HG03432 (cell line): Measurements from ENCODE around the gene FTO.

ENCODE experiments used
- ATAC-seq: cut with Tn5 transposase; IDR thresholded peaks from one replicate; pipeline ENCODE4 v1.9.1; 2021; ENCODE audit warnings: mild to moderate bottlenecking, moderate library complexity; ENCODE audit not compliant: unreplicated experiment

FTO gene

GRCh38 chr16:54067322-54068065, 363.5 kb downstream of the FTO start:
- ATAC-seq = no peak

GRCh38 chr16:54068212-54068611, 364.3 kb downstream of the FTO start:
- ATAC-seq = no peak

- no peak for ATAC-seq
Observed at GRCh38 chr16:54069601-54070239, 365.8 kb downstream of the FTO start.

GRCh38 chr16:54070789-54071343, 366.9 kb downstream of the FTO start:
- ATAC-seq = peak; percentile 82

GRCh38 chr16:54071514-54071913, 367.6 kb downstream of the FTO start:
- ATAC-seq = no peak

- ATAC-seq = no peak
Observed at GRCh38 chr16:54072237-54072636, 368.3 kb downstream of the FTO start.

GRCh38 chr16:54073356-54073755, 369.4 kb downstream of the FTO start:
- ATAC-seq = no peak

GRCh38 chr16:54075446-54075845, 371.5 kb downstream of the FTO start:
- no peak for ATAC-seq

GRCh38 chr16:54076006-54076504, 372.1 kb downstream of the FTO start:
- no peak for ATAC-seq

GRCh38 chr16:54077050-54077821, 373.3 kb downstream of the FTO start:
- no peak for ATAC-seq

- ATAC-seq = no peak
Observed at GRCh38 chr16:54080524-54081008, 376.6 kb downstream of the FTO start.

- ATAC-seq = no peak
Observed at GRCh38 chr16:54086791-54087190, 382.8 kb downstream of the FTO start.

GRCh38 chr16:54090602-54091001, 386.6 kb downstream of the FTO start:
- ATAC-seq = no peak

- no peak for ATAC-seq
Observed at GRCh38 chr16:54093281-54093680, 389.3 kb downstream of the FTO start.

GRCh38 chr16:54094641-54095040, 390.7 kb downstream of the FTO start:
- ATAC-seq = no peak

- ATAC-seq = no peak
Observed at GRCh38 chr16:54096607-54097006, 392.7 kb downstream of the FTO start.

GRCh38 chr16:54097774-54098173, 393.8 kb downstream of the FTO start:
- no peak for ATAC-seq

- ATAC-seq = no peak
Observed at GRCh38 chr16:54098247-54098646, 394.3 kb downstream of the FTO start.

- ATAC-seq = no peak
Observed at GRCh38 chr16:54099627-54100026, 395.7 kb downstream of the FTO start.

GRCh38 chr16:54102888-54103866, 399.2 kb downstream of the FTO start:
- no peak for ATAC-seq
